ENCODE results near the gene CYP4F12. TPM values are rescaled to one million over a fixed set of nuclear protein-coding genes. Genes with fewer than 3 reads are reported as not detected.

Gene CYP4F12
- total and polyA plus RNA-seq, 2 of the 8 experiments (the other 6 are each of a cell fraction or from before 2014, with no cell fraction given), result not detected

DNA sequence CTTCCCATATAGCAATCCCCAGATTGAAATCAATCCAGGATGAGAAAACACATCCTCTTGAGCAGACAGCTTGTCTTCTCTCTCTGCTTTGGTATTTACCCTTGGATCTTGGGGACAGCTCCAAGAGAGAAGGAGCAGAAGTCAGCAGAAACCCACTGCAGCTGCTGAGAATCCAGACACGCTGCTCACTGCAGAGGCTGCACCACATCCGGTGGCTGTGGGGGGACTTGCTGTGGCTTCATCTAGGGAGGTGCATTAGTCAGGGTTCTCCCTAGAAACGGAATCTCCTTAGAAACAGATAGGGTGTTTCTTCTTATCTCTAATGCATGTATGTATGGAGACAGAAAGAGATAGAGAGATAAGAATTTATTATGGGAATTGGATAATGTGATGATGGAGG, 2.7 kb downstream of the CYP4F12 start (continued):
- no peak for TF ChIP-seq CEBPB (IDR thresholded peaks at IDR 0.05; ENCODE audit: low read depth, low read length)
- no peak for TF ChIP-seq HDAC2 (IDR thresholded peaks at IDR 0.05; ENCODE audit: borderline replicate concordance in 1 of 2, low read depth in 2 of 2, low read length in 2 of 2)
- TF ChIP-seq MAFK (IDR thresholded peaks at IDR 0.05; ENCODE audit: low read depth, low read length), result no peak
- no peak for TF ChIP-seq NRF1 (IDR thresholded peaks at IDR 0.05; ENCODE audit: low read depth, low read length)
- TF ChIP-seq SRF (IDR thresholded peaks at IDR 0.05; ENCODE audit: low read depth, low read length), result no peak
- TF ChIP-seq JUN (IDR thresholded peaks at IDR 0.05; ENCODE audit: low read depth, low read length), result no peak
- no peak for TF ChIP-seq SP4 (IDR thresholded peaks at IDR 0.05; ENCODE audit: low read length)
